GM19467 (cell line): ENCODE results near the gene TUBA8.
"Not testable (repeated sequence)": the region's sequence is repeated elsewhere in the genome, so short reads cannot be mapped to it uniquely, and the experiment has no call there.

ENCODE experiments used
- ATAC-seq: cut with Tn5 transposase; IDR thresholded peaks from one replicate; pipeline ENCODE4 v1.9.1; 2021; ENCODE audit warnings: mild to moderate bottlenecking, moderate library complexity; ENCODE audit not compliant: unreplicated experiment

The TUBA8 gene

GRCh38 chr22:18126606-18127005, 16.0 kb downstream of the TUBA8 start:
- no peak for ATAC-seq

- ATAC-seq, result no peak
Measured at GRCh38 chr22:18130018-18130417, 19.4 kb downstream of the TUBA8 start.

GRCh38 chr22:18130699-18131429, 20.3 kb downstream of the TUBA8 start:
- ATAC-seq, result no peak

- ATAC-seq, result no peak
Measured at GRCh38 chr22:18133452-18133851, 22.8 kb downstream of the TUBA8 start.

GRCh38 chr22:18136563-18137320, 26.1 kb downstream of the TUBA8 start:
- no peak for ATAC-seq

- not testable (repeated sequence) for ATAC-seq
Measured at GRCh38 chr22:18141004-18141403, 30.4 kb downstream of the TUBA8 start.

- ATAC-seq, result no peak
Measured at GRCh38 chr22:18144105-18144504, 33.5 kb downstream of the TUBA8 start.

GRCh38 chr22:18145676-18146388, 35.2 kb downstream of the TUBA8 start:
- ATAC-seq, result no peak

GRCh38 chr22:18146389-18146753, 35.8 kb downstream of the TUBA8 start:
- ATAC-seq, result no peak

- ATAC-seq, result no peak
Measured at GRCh38 chr22:18147791-18148190, 37.2 kb downstream of the TUBA8 start.

GRCh38 chr22:18148293-18148965, 37.8 kb downstream of the TUBA8 start:
- ATAC-seq, result no peak

GRCh38 chr22:18152519-18152918, 41.9 kb downstream of the TUBA8 start:
- no peak for ATAC-seq

GRCh38 chr22:18154821-18155390, 44.3 kb downstream of the TUBA8 start:
- no peak for ATAC-seq

- ATAC-seq, result not testable (repeated sequence)
Measured at GRCh38 chr22:18155546-18155945, 44.9 kb downstream of the TUBA8 start.

GRCh38 chr22:18156878-18157713, 46.5 kb downstream of the TUBA8 start:
- no peak for ATAC-seq

- ATAC-seq, result no peak
Measured at GRCh38 chr22:18157714-18158028, 47.1 kb downstream of the TUBA8 start.

GRCh38 chr22:18160641-18161040, 50.0 kb downstream of the TUBA8 start:
- ATAC-seq, result not testable (repeated sequence)

GRCh38 chr22:18163843-18164242, 53.2 kb downstream of the TUBA8 start:
- ATAC-seq, result not testable (repeated sequence)

- not testable (repeated sequence) for ATAC-seq
Measured at GRCh38 chr22:18164584-18164983, 54.0 kb downstream of the TUBA8 start.

GRCh38 chr22:18165356-18165755, 54.7 kb downstream of the TUBA8 start:
- ATAC-seq, result not testable (repeated sequence)
